HepG2 (cell line): ENCODE data around the gene EPHA3. TPM values are rescaled to one million over a fixed set of nuclear protein-coding genes. Genes with fewer than 3 reads are reported as not detected.

Experiments used
- ATF7 ChIP-seq, 2 experiments: fragments of 450-650 bp in 1 of 2; sonication (generic) in 1 of 2; formaldehyde crosslinking in 1 of 2; IDR thresholded peaks; 2 replicates each; pipeline versions ENCODE4 v1.4.0 to v1.6.1; 2016 to 2020; ENCODE audit warnings: antibody characterized with exemption in 1 of 2, mild to moderate bottlenecking in 1 of 2, missing genetic modification reagents in 1 of 2
- EP300 ChIP-seq, 3 experiments: sonication (generic) in 1 of 3; formaldehyde crosslinking in 1 of 3; IDR thresholded peaks; 2 replicates each; pipeline versions ENCODE4 v1.5.1 to v1.6.1; 2011 to 2020; ENCODE audit warnings: low read depth in 2 of 3, low read length in 2 of 3, borderline replicate concordance in 1 of 3, improper control_type of control experiment in 1 of 3, mild to moderate bottlenecking in 1 of 3, missing genetic modification reagents in 1 of 3, moderate library complexity in 1 of 3
- TAF1 ChIP-seq: sonication (generic); formaldehyde crosslinking; IDR thresholded peaks from 2 replicates; pipeline ENCODE4 v1.4.0; 2020; ENCODE audit warnings: missing genetic modification reagents
- TARDBP ChIP-seq: sonication (generic); formaldehyde crosslinking; IDR thresholded peaks from 2 replicates; pipeline ENCODE4 v1.8.0; 2022; ENCODE audit warnings: mild to moderate bottlenecking, missing genetic modification reagents
- THYN1 ChIP-seq: sonication (generic); formaldehyde crosslinking; IDR thresholded peaks from 2 replicates; pipeline ENCODE4 v1.8.1; 2023; ENCODE audit warnings: low read depth, mild to moderate bottlenecking, moderate library complexity, missing genetic modification reagents, borderline replicate concordance
- ZNF296 ChIP-seq: sonication (generic); formaldehyde crosslinking; conservative IDR thresholded peaks from 2 replicates; pipeline ENCODE4 v1.5.0; 2020; ENCODE audit warnings: mild to moderate bottlenecking, missing genetic modification reagents
- ZNF788 ChIP-seq: sonication (generic); formaldehyde crosslinking; IDR thresholded peaks from 2 replicates; pipeline ENCODE4 v1.5.0; 2020; ENCODE audit warnings: mild to moderate bottlenecking, missing genetic modification reagents, borderline replicate concordance
- ZNF816 ChIP-seq: sonication (generic); formaldehyde crosslinking; IDR thresholded peaks from 2 replicates; pipeline ENCODE4 v1.8.0; 2022; ENCODE audit warnings: missing genetic modification reagents, mild to moderate bottlenecking, borderline replicate concordance
- ZSCAN29 ChIP-seq: sonication (generic); formaldehyde crosslinking; conservative IDR thresholded peaks from 2 replicates; pipeline ENCODE4 v1.4.0; 2020; ENCODE audit warnings: mild to moderate bottlenecking, missing genetic modification reagents
- polyA plus RNA-seq, 8 experiments: library from polyadenylated mRNA; depleted of rRNA in 3 of 8; stranded (reverse) in 7 of 8; unstranded in 1 of 8; fragments of >200 nt; fragmentation: Illumina TruSeq in 4 of 8; extraction: Trizol in 4 of 8; gene quantifications; 2 replicates each; pipeline versions ENCODE4 v1.2.1 to v1.2.3, GENCODE V29; 2011 to 2016; ENCODE audit warnings: low read depth in 4 of 8, missing spikeins in 1 of 8, mixed read lengths in 1 of 8; ENCODE audit not compliant: insufficient read depth in 1 of 8
- total RNA-seq, 5 experiments: library from RNA; depleted of rRNA; stranded (reverse); fragments of >200 nt; fragmentation: Illumina TruSeq; extraction: Trizol; gene quantifications; 2 replicates each; pipeline ENCODE4 v1.2.3, GENCODE V29; 2016; ENCODE audit warnings: low read depth in 1 of 5
- TF ChIP-seq, protein P1 (sequence below): sonication (generic); formaldehyde crosslinking; IDR thresholded peaks from 2 replicates; pipeline ENCODE4 v1.5.0; 2020; ENCODE audit warnings: mild to moderate bottlenecking, missing genetic modification reagents
- TF ChIP-seq, protein P2 (sequence below): sonication (generic); formaldehyde crosslinking; conservative IDR thresholded peaks from 2 replicates; pipeline ENCODE4 v1.4.0; 2020; ENCODE audit warnings: missing genetic modification reagents

EPHA3 gene
- total and polyA plus RNA-seq, 2 of the 13 experiments (the other 11 are each of a cell fraction or from before 2014, with no cell fraction given): 0.01 TPM; not detected in 1

DNA sequence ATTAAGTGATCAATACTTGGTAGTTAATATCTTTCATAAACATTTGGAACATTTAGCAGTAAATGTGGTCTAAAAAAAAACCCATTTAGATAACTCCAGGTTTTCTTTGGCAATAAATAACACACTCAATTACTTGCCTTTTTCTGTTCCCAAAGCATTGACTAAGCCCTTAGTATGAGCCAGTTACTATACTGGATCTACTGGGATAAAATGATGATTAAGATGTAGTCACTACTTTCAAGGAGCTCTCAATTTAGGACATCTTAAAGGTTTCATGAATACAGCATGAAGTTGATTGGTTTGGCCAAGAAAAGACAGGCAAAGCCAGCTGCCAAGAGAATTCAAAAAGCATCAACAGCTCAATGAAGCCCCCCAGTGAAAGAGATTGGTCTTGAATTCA is 250.9 kb downstream of the EPHA3 start (continued):
- TF ChIP-seq THYN1 (CRISPR knock-in tag) (no peak), EP300 (IDR thresholded peaks at IDR 0.05; ENCODE audit: low read depth in 2 of 2, low read length in 2 of 2) (no peak), EP300 (CRISPR knock-in tag; IDR thresholded peaks at IDR 0.05; ENCODE audit: borderline replicate concordance) (no peak), ZSCAN29 (CRISPR knock-in tag) (no peak), TAF1 (no peak), ZNF816 (CRISPR knock-in tag) (no peak), TARDBP (no peak), ZNF296 (no peak), ATF7 (IDR thresholded peaks at IDR 0.05) (no peak), ATF7 (CRISPR knock-in tag; IDR thresholded peaks at IDR 0.05) (no peak), ZNF788 (CRISPR knock-in tag) (no peak)
- TF ChIP-seq, protein P1, sequence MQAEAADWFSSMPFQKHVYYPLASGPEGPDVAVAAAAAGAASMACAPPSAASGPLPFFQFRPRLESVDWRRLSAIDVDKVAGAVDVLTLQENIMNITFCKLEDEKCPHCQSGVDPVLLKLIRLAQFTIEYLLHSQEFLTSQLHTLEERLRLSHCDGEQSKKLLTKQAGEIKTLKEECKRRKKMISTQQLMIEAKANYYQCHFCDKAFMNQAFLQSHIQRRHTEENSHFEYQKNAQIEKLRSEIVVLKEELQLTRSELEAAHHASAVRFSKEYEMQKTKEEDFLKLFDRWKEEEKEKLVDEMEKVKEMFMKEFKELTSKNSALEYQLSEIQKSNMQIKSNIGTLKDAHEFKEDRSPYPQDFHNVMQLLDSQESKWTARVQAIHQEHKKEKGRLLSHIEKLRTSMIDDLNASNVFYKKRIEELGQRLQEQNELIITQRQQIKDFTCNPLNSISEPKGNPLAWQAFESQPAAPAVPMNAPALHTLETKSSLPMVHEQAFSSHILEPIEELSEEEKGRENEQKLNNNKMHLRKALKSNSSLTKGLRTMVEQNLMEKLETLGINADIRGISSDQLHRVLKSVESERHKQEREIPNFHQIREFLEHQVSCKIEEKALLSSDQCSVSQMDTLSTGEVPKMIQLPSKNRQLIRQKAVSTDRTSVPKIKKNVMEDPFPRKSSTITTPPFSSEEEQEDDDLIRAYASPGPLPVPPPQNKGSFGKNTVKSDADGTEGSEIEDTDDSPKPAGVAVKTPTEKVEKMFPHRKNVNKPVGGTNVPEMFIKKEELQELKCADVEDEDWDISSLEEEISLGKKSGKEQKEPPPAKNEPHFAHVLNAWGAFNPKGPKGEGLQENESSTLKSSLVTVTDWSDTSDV (CRISPR knock-in tag): no peak
- TF ChIP-seq, protein P2, sequence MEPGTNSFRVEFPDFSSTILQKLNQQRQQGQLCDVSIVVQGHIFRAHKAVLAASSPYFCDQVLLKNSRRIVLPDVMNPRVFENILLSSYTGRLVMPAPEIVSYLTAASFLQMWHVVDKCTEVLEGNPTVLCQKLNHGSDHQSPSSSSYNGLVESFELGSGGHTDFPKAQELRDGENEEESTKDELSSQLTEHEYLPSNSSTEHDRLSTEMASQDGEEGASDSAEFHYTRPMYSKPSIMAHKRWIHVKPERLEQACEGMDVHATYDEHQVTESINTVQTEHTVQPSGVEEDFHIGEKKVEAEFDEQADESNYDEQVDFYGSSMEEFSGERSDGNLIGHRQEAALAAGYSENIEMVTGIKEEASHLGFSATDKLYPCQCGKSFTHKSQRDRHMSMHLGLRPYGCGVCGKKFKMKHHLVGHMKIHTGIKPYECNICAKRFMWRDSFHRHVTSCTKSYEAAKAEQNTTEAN (CRISPR knock-in tag): no peak
